Activated naive CD8-positive, alpha-beta T cell treated with anti-CD3 and anti-CD28 coated beads, Interleukin-2, amount 50 U/mL, for 24 hours (primary cell): ENCODE measurements around the gene TJP1.
"Not testable (repeated sequence)": the region's sequence is repeated elsewhere in the genome, so short reads cannot be mapped to it uniquely, and the experiment has no call there.

Source experiments
- ATAC-seq: fragments of 150-1000 bp; cut with Tn5 transposase; one replicate; pipeline ENCODE4 v1.10.0; 2021
- DNase-seq: peaks from one replicate; pipeline ENCODE4 v3.0.0; 2021
- H3K27ac Mint-ChIP-seq: one replicate; pipeline ENCODE4 v1.8.0; 2021; ENCODE audit warnings: mild to moderate bottlenecking, mixed read lengths
- H3K27me3 Mint-ChIP-seq: one replicate; pipeline ENCODE4 v1.8.0; 2021; ENCODE audit warnings: mixed read lengths
- H3K36me3 Mint-ChIP-seq: one replicate; pipeline ENCODE4 v1.8.0; 2021; ENCODE audit warnings: low read depth, mixed read lengths
- H3K4me1 Mint-ChIP-seq: one replicate; pipeline ENCODE4 v1.8.0; 2021; ENCODE audit warnings: mixed read lengths
- H3K4me3 Mint-ChIP-seq: one replicate; pipeline ENCODE4 v1.8.0; 2021; ENCODE audit warnings: mild to moderate bottlenecking, moderate library complexity, mixed read lengths
- H3K9me3 Mint-ChIP-seq: one replicate; pipeline ENCODE4 v1.8.0; 2021; ENCODE audit warnings: mixed read lengths

TJP1 gene

DNA sequence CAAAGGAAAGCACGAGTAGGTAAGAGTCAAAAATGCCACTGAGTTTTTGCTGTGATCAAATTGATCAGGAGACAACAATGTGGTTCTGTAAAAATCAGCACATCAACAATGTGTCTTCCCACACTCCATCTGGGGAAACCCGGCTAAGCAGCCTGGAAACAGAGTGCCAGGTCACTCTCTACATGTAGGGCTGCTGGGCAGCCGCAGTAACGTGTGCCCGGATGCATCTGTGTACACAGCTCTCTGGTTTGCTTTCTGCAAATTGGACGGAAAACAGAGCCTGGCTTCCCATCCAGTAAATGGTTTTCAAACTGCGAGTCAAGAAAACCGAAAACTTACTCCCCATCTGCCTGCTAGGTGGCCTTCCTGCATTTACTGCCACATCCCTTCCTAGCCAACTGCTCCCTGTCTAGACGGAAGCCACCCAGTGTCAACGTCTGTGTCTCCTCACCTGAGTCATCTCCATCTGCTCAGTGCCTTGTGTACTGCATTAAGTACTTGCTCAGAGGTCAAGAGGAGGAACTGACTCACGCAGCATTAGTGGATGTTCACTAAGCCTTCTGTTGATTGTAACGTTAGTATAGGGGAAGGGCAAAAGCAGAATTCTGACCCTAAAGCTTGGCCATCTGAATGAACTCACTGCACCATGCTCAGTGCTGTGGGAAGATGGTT is 124.1 kb downstream of the TJP1 start:
- H3K27ac Mint-ChIP-seq: no peak overlapping the region
- no peaks in the 10 kb centered on the region for H3K36me3 Mint-ChIP-seq
- no peaks in the 10 kb centered on the region for H3K9me3 Mint-ChIP-seq
- H3K4me1 Mint-ChIP-seq: no peaks in the 10 kb centered on the region
- no peak for ATAC-seq
- H3K4me3 Mint-ChIP-seq: no peak overlapping the region
- DNase-seq: no peak
- H3K27me3 Mint-ChIP-seq: no peaks in the 10 kb centered on the region

GRCh38 chr15:29696950-29697738 is 125.1 kb downstream of the TJP1 start:
- H3K27me3 Mint-ChIP-seq: no peaks in the 10 kb centered on the region
- H3K36me3 Mint-ChIP-seq: no peaks in the 10 kb centered on the region
- no peaks in the 10 kb centered on the region for H3K9me3 Mint-ChIP-seq
- H3K4me3 Mint-ChIP-seq: no peak overlapping the region
- H3K4me1 Mint-ChIP-seq: no peaks in the 10 kb centered on the region
- ATAC-seq: no peak
- H3K27ac Mint-ChIP-seq: no peak overlapping the region
- no peak for DNase-seq

- H3K27me3 Mint-ChIP-seq, ATAC-seq, H3K4me3 Mint-ChIP-seq, H3K27ac Mint-ChIP-seq, H3K4me1 Mint-ChIP-seq, DNase-seq, H3K9me3 Mint-ChIP-seq, H3K36me3 Mint-ChIP-seq: not testable (repeated sequence)
These were observed 125.8 kb downstream of the TJP1 start for GRCh38 chr15:29696506-29696905.

DNA sequence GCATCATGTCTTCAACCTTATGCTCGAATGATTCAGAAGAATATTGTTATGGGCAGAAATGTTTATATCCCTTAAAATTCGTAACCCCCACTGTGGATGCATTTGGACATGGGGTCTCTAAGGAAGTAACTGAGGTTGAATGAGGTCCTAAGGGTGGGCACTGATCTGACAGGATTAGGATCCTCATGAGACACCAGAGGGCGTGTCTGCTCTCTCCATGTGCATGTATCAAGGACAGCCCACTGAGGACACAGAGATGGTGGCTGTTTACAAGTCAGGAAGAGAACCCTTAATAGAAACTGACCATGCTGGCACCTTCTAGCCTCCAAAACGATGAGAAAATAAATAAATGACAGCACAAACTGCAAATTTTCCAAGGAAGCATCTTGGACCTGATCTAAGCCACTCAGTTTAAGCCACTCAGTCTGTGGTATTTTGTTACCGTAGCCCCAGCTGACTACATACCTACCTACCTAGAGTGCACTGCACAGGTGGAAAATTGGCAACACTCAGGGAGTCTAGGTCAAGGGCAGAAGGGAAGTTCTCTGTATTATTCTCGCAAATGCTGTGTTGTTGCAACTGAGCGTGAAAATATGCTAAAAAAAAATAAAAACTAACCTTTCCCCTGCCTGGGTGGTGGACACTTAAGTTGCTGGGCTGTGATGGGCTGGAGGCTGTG is 126.6 kb downstream of the TJP1 start:
- no peaks in the 10 kb centered on the region for H3K4me1 Mint-ChIP-seq
- peaks cover 2% of the 10 kb centered on the region for H3K27me3 Mint-ChIP-seq
- H3K36me3 Mint-ChIP-seq: no peaks in the 10 kb centered on the region
- H3K4me3 Mint-ChIP-seq: no peak overlapping the region
- ATAC-seq (no peak), DNase-seq (no peak)
- H3K27ac Mint-ChIP-seq: no peak overlapping the region
- no peaks in the 10 kb centered on the region for H3K9me3 Mint-ChIP-seq

DNA sequence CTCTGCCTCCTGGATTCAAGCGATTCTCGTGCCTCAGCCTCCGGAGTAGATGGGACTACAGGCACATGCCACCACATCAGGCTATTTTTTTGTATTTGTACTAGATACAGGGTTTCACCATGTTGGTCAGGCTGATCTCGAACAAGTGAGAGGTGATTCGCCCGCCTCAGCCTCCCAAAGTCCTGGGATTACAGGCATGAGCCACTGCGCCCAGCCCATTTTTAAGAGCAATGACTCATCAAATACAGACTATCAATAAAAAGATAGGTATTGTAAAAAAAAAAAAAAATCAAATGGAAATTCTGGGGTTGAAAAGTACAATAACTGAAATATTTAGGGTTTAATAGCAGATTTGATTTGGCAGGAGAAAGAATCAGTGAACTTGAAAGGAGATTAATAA is 129.0 kb downstream of the TJP1 start:
- ATAC-seq (no peak), DNase-seq (no peak)
- no peaks in the 10 kb centered on the region for H3K9me3 Mint-ChIP-seq
- H3K27me3 Mint-ChIP-seq: peaks cover 5% of the 10 kb centered on the region
- no peak overlapping the region for H3K27ac Mint-ChIP-seq
- no peak overlapping the region for H3K4me3 Mint-ChIP-seq
- no peaks in the 10 kb centered on the region for H3K36me3 Mint-ChIP-seq
- no peaks in the 10 kb centered on the region for H3K4me1 Mint-ChIP-seq

DNA sequence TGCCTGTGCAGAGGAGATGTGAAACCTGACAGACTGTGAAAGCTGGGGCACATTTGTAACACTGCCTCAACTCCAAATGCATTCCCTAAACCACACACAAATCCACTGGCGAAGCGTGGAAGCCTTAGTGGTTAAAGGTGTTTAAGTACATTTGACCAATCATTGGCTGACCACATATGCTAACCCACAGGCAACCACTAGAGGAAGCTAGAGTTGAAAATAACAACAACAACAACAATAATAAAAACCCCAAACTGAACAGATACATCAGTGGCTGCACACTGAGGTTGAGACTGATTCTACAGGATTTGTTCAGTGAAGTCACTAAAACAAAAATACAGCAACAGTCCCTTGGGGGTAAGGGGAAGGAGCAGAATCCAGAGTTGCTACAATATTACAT is 129.7 kb downstream of the TJP1 start:
- H3K27ac Mint-ChIP-seq: no peak overlapping the region
- no peaks in the 10 kb centered on the region for H3K36me3 Mint-ChIP-seq
- no peaks in the 10 kb centered on the region for H3K9me3 Mint-ChIP-seq
- no peak overlapping the region for H3K4me3 Mint-ChIP-seq
- ATAC-seq (no peak), DNase-seq (no peak)
- no peaks in the 10 kb centered on the region for H3K4me1 Mint-ChIP-seq
- peaks cover 5% of the 10 kb centered on the region for H3K27me3 Mint-ChIP-seq

DNA sequence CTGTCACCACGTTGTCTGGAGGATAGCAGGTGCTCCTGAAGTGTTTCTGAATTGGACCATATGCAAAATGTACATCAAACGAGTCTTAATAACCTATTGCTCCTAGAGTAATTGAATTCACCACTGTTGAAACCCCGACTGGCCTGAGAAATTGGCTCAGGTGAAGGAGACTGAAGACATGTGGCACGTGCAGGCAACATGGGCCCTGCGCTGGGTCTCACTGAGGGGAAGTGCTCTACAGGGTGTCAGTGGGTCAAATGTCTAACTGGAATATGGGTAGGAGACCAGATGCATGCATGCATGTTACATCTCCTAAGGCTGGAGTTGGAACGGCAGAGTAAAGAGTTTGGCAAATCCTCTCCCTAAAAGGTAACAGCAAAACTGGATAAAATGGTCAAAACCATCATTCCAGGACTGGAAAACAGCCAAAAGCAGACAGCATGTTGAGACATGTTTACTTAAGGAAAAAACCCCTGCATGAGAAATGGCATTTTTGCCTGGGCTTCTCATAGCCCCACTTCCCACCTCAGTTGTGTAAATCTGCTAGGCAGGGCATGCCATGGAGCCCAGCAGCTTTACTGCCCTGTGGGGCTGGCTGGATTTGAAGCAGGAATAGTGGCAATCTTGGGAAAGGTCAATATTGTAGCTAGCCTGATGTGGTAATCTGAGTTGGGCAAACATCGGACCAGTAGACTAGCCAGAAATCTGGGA is 131.3 kb downstream of the TJP1 start:
- H3K9me3 Mint-ChIP-seq: no peaks in the 10 kb centered on the region
- no peak overlapping the region for H3K27ac Mint-ChIP-seq
- H3K36me3 Mint-ChIP-seq: no peaks in the 10 kb centered on the region
- H3K4me1 Mint-ChIP-seq: no peaks in the 10 kb centered on the region
- no peak overlapping the region for H3K4me3 Mint-ChIP-seq
- no peak for DNase-seq
- no peak for ATAC-seq
- peaks cover 5% of the 10 kb centered on the region for H3K27me3 Mint-ChIP-seq

- Mint-ChIP-seq H3K27me3 (peaks cover 5% of the 10 kb centered on the region), H3K9me3 (no peaks in the 10 kb centered on the region), H3K36me3 (no peaks in the 10 kb centered on the region), H3K27ac (no peak overlapping the region), H3K4me3 (no peak overlapping the region), H3K4me1 (no peaks in the 10 kb centered on the region)
- ATAC-seq (no peak), DNase-seq (no peak)
These were observed 132.8 kb downstream of the TJP1 start for GRCh38 chr15:29689287-29689986.

DNA sequence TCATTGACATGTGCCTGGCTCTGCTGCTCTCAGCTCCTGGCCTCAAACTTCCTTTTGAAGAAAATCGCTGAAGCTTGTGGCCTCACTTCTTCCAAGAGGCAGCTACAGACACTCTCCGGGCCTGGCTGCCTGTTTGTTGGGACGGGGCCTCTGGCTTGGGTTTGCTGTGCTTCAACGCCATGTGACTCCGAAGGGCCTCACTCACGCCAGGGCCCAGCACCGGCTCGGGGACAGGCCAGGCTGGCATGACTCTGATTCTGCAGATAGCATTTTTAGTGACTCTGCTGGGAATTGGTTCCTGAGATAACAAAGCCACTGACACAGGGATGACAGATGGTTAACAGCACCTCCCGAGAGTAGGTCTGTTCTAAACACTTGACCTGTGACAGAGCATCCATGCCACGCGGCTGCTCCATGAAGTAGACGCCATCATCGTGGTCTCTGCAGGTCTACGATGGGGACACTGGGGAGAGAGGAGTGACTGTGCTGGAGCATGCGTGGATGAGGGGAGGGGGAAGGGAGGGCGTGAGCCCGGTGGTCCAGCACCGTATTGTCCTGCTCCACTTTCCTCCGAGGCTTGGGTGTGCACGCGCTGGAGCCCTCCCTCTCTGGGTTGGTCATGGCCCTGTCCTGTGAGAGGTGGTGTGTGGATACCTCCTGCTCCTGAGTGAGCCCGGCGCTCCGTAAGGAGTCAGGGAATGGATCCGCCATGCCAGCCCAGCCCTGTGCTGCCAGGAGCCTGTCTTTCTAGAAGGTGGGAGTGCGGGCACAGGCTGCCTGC is 133.6 kb downstream of the TJP1 start:
- Mint-ChIP-seq H3K27ac (no peak overlapping the region), H3K27me3 (peaks cover 5% of the 10 kb centered on the region), H3K9me3 (no peaks in the 10 kb centered on the region), H3K4me1 (no peaks in the 10 kb centered on the region), H3K36me3 (no peaks in the 10 kb centered on the region), H3K4me3 (no peak overlapping the region)
- no peak for DNase-seq
- ATAC-seq: no peak

GRCh38 chr15:29687939-29688505 is 134.2 kb downstream of the TJP1 start:
- no peaks in the 10 kb centered on the region for H3K36me3 Mint-ChIP-seq
- DNase-seq (no peak), ATAC-seq (no peak)
- no peaks in the 10 kb centered on the region for H3K4me1 Mint-ChIP-seq
- H3K9me3 Mint-ChIP-seq: no peaks in the 10 kb centered on the region
- H3K27ac Mint-ChIP-seq: no peak overlapping the region
- no peak overlapping the region for H3K4me3 Mint-ChIP-seq
- H3K27me3 Mint-ChIP-seq: peaks cover 5% of the 10 kb centered on the region

- Mint-ChIP-seq H3K27ac (no peak overlapping the region), H3K9me3 (no peaks in the 10 kb centered on the region), H3K36me3 (no peaks in the 10 kb centered on the region), H3K4me1 (no peaks in the 10 kb centered on the region), H3K27me3 (peaks cover 5% of the 10 kb centered on the region), H3K4me3 (no peak overlapping the region)
- DNase-seq (no peak), ATAC-seq (no peak)
These were observed 135.0 kb downstream of the TJP1 start for GRCh38 chr15:29687204-29687815.

DNA sequence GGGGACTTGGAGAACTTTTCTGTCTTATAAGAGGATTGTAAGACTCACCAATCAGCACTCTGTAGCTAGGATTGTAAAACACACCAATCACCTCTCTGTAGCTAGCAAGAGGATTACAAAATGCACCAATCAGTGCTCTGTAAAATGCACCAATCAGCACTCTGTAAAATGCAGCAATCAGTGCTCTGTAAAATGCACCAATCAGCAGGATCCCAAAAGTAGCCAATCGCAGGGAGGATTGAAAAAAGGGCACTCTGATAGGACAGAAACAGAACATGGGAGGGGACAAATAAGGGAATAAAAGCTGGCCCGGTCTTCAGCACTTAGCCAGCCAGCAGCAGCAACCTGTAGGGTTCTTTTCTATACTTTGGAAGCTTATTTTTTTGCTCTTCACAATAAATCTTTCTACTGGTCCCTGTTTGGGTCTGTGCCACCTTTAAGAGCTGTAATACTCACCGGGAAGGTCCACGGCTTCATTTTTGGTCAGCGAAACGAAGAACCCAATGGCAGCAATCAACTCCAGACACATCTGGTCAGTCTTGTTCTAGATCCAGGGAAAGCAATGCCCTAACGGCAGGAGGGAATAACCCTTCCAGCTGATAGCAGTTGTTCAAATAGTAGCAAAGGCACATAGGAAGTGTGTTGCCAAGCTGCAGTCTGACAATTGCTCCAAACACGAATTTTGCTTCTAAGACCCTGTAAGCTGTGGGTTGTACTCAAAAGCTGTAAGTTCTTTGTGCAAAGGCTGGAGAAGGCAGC is 135.6 kb downstream of the TJP1 start:
- ATAC-seq (no peak), DNase-seq (no peak)
- peaks cover 5% of the 10 kb centered on the region for H3K27me3 Mint-ChIP-seq
- H3K36me3 Mint-ChIP-seq: no peaks in the 10 kb centered on the region
- H3K27ac Mint-ChIP-seq: no peak overlapping the region
- no peaks in the 10 kb centered on the region for H3K4me1 Mint-ChIP-seq
- H3K4me3 Mint-ChIP-seq: no peak overlapping the region
- no peaks in the 10 kb centered on the region for H3K9me3 Mint-ChIP-seq

GRCh38 chr15:29686079-29686425 is 136.2 kb downstream of the TJP1 start:
- peaks cover 5% of the 10 kb centered on the region for H3K27me3 Mint-ChIP-seq
- H3K36me3 Mint-ChIP-seq: no peaks in the 10 kb centered on the region

More at GRCh38 chr15:29686079-29686425, 136.2 kb downstream of the TJP1 start:
- DNase-seq: no peak
- Mint-ChIP-seq H3K4me1 (no peaks in the 10 kb centered on the region), H3K4me3 (no peak overlapping the region), H3K9me3 (no peaks in the 10 kb centered on the region), H3K27ac (no peak overlapping the region)
- ATAC-seq: no peak
